NCI-H2171 (cell line): Measurements from ENCODE around the gene ZNF460.

Experiments
- DNase-seq: peaks from one replicate; lab custom pipeline; 2025; lab: John Stamatoyannopoulos, UW

Gene ZNF460

DNA sequence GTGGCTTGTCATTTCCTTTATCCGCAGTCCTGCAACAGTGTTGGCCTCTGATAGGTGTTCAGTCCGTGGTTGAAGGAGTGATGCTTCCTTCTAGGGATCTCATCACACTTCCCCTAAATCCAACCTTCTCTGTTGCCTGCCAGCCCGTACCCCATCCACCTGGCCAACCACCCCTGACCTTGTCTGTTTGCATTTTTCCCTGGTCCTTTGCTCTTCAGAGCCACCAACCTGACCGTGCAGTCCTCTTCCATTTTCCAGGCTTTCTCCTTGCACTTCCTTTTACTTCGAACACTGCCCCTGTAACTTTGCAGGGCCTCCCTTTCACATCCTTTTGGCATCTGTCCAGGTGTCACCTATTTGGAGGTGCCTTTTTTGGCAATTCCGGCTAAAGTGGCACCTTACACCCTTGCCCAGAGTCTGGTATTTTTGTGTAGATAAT, 696 bp downstream of the ZNF460 start:
- peak; percentile 17 for DNase-seq

- DNase-seq = no peak
Measured at GRCh38 chr19:57282011-57282643, 1.8 kb downstream of the ZNF460 start.

DNA sequence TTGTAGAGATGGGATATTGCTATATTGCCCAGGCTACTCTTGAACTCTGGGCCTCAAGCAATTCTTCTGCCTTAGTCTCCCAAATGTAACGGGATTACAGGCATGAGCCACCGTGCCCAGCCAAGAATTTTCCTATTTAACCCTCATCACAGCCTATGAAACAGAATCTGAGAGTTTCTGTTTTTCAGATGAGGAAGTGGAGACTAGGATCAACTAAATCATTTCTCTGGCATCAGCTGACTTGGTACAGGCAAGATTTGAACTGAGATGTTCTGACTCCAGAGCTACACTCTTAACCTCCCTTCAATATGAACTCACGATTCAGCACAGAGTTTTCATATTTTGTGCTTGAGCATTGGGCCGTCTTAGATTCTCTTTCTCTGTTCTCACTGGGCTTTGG, 8.1 kb downstream of the ZNF460 start:
- no peak for DNase-seq

DNA sequence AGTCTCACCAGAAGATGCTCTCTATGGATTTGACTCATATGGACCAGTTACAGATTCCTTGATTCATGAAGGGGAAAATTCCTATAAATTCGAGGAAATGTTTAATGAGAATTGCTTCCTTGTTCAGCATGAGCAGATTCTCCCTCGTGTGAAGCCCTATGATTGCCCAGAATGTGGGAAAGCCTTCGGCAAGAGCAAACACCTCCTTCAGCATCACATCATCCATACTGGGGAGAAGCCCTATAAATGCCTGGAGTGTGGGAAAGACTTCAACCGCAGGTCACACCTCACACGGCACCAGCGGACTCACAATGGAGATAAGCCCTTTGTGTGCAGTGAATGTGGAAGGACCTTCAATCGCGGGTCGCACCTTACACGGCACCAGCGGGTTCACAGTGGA, 10.7 kb downstream of the ZNF460 start:
- DNase-seq = no peak

GRCh38 chr19:57292547-57292946, 12.3 kb downstream of the ZNF460 start:
- no peak for DNase-seq

DNA sequence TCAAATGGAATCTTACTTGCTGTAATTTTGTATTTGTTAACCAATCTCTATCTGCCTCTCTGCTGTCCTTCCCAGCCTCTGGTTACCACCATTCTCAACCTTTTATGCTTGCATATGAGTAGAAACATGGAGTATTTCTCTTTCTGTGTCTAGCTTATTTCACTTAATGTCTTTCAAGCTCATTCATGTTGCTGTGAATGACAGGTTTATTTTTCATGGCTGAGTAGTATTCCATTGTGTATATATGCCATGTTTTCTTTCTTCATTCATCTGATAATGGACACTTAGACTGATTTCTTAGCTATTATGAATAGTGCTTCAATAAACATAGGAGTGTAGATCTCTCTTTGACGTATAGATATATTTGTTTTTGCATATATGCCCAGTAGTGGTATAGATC, 13.4 kb downstream of the ZNF460 start:
- no peak for DNase-seq

GRCh38 chr19:57302020-57302465, 21.8 kb downstream of the ZNF460 start:
- peak; percentile 35 for DNase-seq

- DNase-seq = no peak
Measured at GRCh38 chr19:57302727-57303401, 22.6 kb downstream of the ZNF460 start.

GRCh38 chr19:57305056-57305455, 24.8 kb downstream of the ZNF460 start:
- DNase-seq = no peak

GRCh38 chr19:57308514-57308913, 28.2 kb downstream of the ZNF460 start:
- no peak for DNase-seq

DNA sequence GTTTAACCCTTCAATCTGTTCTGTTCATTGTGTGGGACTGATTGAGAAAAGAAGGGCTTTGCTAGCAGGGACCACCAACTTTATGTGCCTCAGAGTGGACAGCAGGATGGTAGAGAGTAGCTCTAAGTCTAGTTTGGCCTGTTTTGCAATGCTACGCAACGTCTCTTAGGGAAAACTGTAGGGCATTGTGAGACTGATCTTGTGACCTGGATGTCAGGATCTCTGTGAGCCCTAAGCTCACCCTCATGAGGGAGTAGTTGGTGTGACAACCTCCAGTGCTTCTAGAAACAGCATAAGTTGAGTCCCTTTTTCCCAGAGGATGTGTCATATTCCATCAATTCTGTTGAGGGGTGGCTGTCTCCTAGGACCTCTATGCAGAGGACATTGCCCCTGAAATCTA, 30.5 kb downstream of the ZNF460 start:
- DNase-seq = no peak

DNA sequence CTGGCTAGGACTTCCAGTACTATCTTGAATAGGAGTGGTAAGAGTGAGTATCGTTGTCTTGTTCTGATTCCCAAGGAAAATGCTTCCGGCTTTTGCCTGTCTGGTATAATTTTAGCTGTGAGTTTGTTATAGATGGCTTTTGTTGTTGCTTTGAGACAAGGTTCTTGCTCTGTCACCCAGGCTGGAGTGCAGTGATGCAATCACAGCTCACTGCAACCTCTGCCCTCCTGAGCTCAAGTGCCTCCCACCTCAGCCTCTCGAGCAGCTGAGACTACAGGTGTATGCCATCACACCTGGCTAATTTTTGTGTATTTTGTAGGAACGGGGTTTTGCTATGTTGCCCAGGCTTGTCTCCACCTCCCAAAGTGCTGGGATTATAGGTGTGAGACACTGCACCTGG, 33.9 kb downstream of the ZNF460 start:
- no peak for DNase-seq

DNA sequence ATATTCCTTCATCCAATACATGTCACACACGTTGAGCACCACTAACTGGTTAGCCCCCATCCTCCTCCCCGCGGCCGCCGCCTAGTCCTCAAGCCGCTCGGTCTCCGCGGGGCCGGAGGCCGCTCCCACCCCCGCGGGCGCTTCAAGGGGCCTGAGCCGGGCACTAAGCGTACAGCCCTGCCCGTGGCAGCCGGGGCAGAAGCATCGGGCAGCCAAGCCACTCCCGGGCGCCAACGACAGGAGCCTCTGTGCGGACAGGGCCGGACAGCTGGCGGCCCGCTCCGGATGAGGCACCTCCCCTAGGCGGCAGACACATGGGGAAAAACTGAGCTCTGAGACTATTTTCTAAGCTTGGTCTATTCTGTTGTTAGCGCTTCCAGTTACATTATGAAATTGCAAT, 37.2 kb downstream of the ZNF460 start:
- DNase-seq = no peak

DNA sequence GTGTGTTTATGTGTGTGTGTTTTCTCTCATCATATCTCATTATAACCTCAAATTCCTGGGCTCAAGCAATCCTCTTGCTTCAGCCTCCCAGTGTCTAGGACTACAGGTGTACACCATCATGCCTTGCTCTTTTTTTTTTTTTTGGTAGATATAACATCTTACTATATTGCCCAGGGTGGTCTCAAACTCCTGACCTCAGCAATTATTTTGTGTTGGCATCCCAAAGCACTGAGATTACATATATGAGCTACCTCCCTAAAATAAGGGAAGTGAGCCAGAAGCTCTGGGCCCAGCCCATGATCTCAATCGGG, 39.5 kb downstream of the ZNF460 start:
- no peak for DNase-seq

- DNase-seq = peak; percentile 97
Measured at GRCh38 chr19:57320180-57321084, 40.1 kb downstream of the ZNF460 start, which contains the start of gene ZNF543. Gene ZNF543 (plus strand): TSS chr19:57320472. CDS start chr19:57320854, 382 bp downstream.

- no peak for DNase-seq
Measured at GRCh38 chr19:57321116-57321515, 40.8 kb downstream of the ZNF460 start.

GRCh38 chr19:57321751-57322150, 41.5 kb downstream of the ZNF460 start:
- DNase-seq = no peak

DNA sequence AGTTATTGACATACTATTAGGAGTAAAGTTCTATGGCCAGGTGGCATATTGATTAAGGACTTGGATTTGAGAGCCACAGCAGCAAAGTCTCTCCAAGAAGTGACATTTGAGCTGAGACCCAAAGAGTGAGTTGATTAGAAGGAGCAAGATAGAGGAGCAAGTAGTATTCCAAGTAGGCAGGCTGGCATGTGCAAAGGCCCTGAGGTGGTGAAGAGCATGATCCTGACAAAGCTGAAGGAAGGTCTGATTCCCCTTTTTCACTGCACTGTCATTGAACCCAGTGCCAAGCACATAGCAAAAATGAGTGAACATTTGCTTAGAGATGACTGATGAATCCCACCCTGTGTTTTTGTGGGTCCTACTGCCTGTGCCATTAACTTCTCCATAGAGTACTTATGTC, 44.7 kb downstream of the ZNF460 start:
- DNase-seq = no peak

DNA sequence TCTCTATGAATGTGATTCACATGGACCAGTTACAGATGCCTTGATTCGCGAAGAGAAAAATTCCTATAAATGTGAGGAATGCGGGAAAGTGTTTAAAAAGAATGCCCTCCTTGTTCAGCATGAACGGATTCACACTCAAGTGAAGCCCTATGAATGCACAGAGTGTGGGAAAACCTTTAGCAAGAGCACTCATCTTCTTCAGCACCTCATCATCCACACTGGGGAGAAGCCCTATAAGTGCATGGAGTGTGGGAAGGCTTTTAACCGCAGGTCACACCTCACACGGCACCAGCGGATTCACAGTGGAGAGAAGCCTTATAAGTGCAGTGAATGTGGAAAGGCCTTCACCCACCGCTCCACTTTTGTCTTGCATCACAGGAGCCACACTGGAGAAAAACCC, 47.7 kb downstream of the ZNF460 start:
- DNase-seq = no peak

DNA sequence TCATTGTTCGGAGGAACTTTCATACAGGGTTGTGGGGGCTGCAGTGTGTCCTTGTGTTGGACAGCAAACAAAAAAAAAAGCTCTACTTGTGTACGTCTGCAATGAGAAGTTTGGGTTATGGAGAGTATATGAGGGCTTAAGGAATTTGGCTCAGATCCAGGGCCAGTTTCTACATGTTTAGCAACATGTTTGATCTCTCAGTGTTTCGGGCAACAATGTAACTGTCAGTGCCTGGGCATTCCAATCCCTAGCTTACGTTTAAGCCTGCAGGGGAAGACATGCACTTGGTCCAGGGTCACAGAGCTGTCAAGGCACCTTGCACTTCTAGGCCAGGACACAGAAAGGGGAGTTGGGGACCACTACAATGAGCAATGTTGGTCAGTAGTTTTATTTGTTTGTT, 53.9 kb downstream of the ZNF460 start:
- no peak for DNase-seq

GRCh38 chr19:57338877-57339276, 58.6 kb downstream of the ZNF460 start:
- no peak for DNase-seq

DNA sequence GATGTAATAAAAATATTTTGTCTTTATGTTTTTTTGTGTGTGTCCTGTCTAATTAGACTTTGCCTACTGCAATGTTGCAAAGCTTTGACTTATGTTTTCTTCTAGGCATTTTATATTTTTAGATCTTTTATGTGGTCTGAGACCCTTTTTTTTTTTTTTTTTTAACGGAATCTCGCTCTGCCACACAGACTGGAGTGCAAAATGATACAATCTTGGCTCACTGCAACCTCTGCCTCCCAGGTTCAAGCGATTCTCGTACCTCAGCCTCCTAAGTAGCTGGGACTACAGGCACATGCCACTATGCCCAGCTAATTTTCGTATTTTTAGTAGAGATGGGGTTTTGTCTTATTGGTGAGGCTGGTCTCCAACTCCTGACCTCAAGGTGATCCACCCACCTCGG, 62.3 kb downstream of the ZNF460 start:
- no peak for DNase-seq
